RWPE1 (cell line): ENCODE data around the gene CDH10.

Source experiments
- CTCF ChIA-PET: fragments of 350-600 bp; sonication (Branson Sonifier 250); formaldehyde crosslinking; extraction: SDS; loops from one replicate; lab custom pipeline; 2021; lab: Yijun Ruan, JAX
- POLR2A ChIA-PET: fragments of 400-600 bp; formaldehyde crosslinking; extraction: SDS; loops from one replicate; lab custom pipeline; 2020; ENCODE audit warnings: antibody characterized with exemption; ENCODE audit not compliant: low non-redundant PET; lab: Yijun Ruan, JAX
- DNase-seq: peaks from one replicate; pipeline ENCODE4 v3.0.0; 2012; ENCODE audit warnings: low spot score
- H3K27ac ChIP-seq: fragments of 450-650 bp; 2 replicates; pipeline ENCODE4 v1.5.1; 2017
- TF ChIP-seq, protein P1 (sequence below): fragments of 450-650 bp; conservative IDR thresholded peaks from 2 replicates; pipeline ENCODE4 v1.5.1; 2017; ENCODE audit warnings: low read depth, mild to moderate bottlenecking

Gene CDH10

DNA sequence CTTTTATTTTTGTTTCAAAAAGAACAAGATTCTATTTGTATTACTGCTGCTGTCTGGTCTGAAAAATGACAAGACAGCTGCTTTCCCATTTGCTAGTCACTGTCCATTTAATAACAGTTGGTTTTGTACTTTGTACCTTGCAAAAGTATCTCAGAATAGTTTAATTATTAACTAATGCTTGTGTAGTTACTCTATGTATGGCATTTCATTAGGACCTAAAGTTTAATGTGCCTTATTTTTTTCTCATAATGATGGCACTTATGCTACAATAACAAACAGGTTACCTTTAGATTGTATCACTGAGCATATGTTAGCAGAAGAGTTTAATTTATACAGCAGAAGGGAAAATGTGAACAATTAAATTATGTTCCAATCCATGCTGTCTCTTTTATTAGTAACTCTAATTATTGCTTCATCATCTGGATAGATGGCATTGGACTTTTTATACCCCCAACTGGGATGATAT is 134.2 kb downstream of the CDH10 start:
- POLR2A ChIA-PET: no interaction called here
- no peak overlapping the region for H3K27ac ChIP-seq
- no peak for DNase-seq
- CTCF ChIA-PET: no interaction called here
- TF ChIP-seq, protein P1, sequence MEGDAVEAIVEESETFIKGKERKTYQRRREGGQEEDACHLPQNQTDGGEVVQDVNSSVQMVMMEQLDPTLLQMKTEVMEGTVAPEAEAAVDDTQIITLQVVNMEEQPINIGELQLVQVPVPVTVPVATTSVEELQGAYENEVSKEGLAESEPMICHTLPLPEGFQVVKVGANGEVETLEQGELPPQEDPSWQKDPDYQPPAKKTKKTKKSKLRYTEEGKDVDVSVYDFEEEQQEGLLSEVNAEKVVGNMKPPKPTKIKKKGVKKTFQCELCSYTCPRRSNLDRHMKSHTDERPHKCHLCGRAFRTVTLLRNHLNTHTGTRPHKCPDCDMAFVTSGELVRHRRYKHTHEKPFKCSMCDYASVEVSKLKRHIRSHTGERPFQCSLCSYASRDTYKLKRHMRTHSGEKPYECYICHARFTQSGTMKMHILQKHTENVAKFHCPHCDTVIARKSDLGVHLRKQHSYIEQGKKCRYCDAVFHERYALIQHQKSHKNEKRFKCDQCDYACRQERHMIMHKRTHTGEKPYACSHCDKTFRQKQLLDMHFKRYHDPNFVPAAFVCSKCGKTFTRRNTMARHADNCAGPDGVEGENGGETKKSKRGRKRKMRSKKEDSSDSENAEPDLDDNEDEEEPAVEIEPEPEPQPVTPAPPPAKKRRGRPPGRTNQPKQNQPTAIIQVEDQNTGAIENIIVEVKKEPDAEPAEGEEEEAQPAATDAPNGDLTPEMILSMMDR: no peak

DNA sequence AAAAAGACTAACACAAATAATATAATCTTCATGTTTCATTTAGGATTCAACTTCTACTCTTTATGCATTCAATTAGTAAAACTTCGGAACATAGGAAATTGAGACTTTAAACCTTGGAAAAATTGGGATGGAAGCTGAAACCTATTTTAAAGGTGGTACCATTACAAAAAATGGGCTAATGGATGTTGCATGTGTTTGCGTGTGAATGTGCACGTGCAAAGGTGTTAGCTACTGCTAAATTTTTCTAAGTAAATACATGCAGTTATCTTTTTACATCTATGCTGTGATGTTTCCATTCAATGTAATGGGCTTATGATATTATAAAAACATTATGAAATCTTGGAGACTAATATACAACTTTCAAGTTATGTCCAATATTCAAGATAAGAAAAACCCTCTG is 134.8 kb downstream of the CDH10 start:
- TF ChIP-seq, protein P1: no peak
- no peak for DNase-seq
- ChIA-PET POLR2A (no interaction called here), CTCF (no interaction called here)
- no peak overlapping the region for H3K27ac ChIP-seq

DNA sequence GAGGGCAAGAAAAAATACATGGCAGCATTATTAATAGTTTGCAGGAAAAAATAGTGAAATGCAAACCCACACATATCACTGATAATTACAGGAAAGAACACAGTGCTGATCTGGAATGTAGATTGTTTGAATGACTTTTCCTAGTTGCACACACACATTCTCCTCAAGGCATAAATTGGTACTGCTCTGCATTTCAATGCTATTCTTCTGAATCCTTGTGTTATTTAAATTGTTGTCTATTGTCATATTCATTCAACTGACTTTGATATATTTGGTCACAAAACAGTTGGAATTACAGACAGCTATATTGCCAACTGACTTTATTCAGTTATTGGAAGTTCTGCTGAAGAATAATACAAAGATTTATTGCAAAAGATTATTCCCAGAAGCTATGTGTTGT is 139.5 kb downstream of the CDH10 start:
- TF ChIP-seq, protein P1: no peak
- ChIA-PET POLR2A (no interaction called here), CTCF (interaction anchor here (0.5 kb wide), 1 partner anchor 1046 kb away, joined by 3 read pairs; no protein-coding TSS in a partner anchor)
- no peak overlapping the region for H3K27ac ChIP-seq
- DNase-seq: no peak

DNA sequence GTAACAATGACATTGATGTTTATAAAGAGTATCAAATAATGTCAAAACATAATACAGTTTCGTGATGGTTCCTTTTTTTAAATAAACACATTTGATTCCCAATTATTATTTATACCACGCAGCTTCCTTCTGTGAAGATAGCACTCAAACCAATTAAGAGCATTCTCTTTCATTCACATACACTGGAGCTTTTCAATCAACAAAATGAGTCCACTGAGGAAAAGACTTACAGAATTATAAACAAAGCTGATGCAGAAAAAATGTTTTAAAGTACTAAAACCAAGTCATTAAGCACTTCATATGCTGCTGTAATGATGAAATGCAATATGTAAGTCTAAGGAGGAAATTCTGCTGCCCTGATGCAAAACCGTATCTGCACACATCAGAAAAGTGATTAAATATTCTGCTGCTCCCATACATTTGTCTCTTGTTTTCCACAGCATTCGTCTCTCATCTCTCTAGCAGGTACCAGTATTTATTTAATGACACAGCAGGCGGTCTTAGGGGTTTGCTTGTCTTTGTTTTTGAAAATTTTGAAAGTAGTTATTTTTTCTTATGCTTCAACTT is 147.1 kb downstream of the CDH10 start:
- no peak overlapping the region for H3K27ac ChIP-seq
- ChIA-PET POLR2A (no interaction called here), CTCF (interaction anchor here (0.9 kb wide), 1 partner anchor 11 kb away, joined by 4 read pairs; no protein-coding TSS in a partner anchor)
- TF ChIP-seq, protein P1: no peak
- no peak for DNase-seq

DNA sequence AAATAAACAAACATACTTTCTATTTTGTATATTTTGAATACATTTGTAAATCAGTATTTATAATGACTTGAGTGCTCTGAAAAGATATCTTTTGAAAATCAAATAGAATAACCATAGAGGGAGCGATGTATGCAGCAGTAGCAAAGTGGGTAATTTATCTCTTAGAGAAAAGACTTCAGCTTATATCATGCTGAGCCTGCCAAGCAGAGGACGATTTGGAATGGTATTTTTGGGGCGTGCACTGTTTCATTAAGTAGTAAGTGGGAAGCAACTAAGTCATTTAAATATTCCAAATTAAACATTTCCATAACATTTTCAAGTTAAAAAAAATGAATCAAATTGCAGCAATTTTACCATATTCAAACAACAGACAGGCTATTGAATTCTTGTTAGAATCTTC is 147.6 kb downstream of the CDH10 start:
- no peak for DNase-seq
- TF ChIP-seq, protein P1: no peak
- H3K27ac ChIP-seq: no peak overlapping the region
- POLR2A ChIA-PET: no interaction called here
- CTCF ChIA-PET: interaction anchor here (0.7 to 0.9 kb wide), 2 partner anchors 11 to 56 kb away, joined by 3 to 4 read pairs; no protein-coding TSS in a partner anchor

DNA sequence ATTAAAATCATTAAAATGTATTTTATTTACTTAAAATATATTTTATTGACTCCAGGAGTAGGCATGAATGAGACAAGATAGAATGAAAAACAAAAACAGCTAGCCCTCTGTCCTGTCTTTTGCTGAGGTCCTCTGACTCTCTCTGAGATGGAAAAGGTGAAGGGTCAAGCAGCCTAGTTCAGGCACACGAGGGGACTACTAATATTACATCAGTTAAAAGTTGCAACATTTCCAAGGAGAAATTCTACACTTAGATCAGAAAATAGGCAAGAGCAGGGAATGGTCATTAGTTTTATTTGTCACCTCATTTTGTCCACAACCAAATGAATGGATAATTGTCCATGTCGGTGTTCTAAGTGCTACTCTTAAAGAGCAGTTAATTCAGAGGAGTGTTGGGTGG is 148.5 kb downstream of the CDH10 start:
- POLR2A ChIA-PET: no interaction called here
- TF ChIP-seq, protein P1: no peak
- CTCF ChIA-PET: interaction anchor here (0.7 kb wide), 1 partner anchor 55 kb away, joined by 3 read pairs; no protein-coding TSS in a partner anchor
- H3K27ac ChIP-seq: no peak overlapping the region
- DNase-seq: no peak
